ENCODE results near the gene KRTAP9-6. TPM values are rescaled to one million over a fixed set of nuclear protein-coding genes. Genes with fewer than 3 reads are reported as not detected.

KRTAP9-6 gene
- total RNA-seq, 1 donor = not detected

DNA sequence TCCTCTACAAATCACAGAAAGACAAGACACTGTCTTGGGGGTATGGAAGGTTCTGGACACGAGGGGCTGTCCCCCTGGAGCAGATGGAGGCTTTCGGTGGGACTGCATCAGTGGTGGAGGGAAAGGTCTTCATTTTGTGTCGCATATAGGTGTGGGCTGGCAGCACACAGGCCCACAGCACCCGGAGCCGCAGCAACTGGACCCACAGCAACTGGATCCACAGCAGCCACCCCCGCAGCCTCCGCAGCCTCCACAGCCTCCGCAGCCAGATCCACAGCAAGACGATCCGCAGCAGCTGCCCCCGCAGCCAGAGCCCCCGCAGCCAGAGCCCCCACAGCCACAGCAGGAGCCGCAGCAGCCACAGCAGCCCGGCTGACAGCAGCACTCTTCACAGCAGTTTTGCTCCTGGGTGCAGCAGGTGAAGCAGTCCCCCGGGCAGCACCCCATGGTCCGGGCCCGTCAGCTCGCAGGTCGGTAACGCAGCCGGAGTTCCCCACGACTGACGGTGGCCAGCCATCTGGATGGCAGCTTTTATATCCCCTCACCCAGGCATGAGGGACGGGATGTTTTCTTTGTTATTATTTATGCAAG is 50.1 kb downstream of the KRTAP9-6 start, which contains the start of gene KRTAP17-1:
TSS of gene KRTAP17-1 (minus strand) at position 507 of the 591 bp plus-strand sequence. CDS start at position 447, 60 bp downstream.
- no peak within 1 kb of the TSS for H3K4me3 ChIP-seq (ENCODE audit: low read depth, low read length)
- TF ChIP-seq CTCF (IDR thresholded peaks at IDR 0.05; ENCODE audit: insufficient read depth, low read length) = no peak

More for the DNA sequence above, 50.1 kb downstream of the KRTAP9-6 start, which contains the start of gene KRTAP17-1:
- no peak for DNase-seq (ENCODE audit: low read depth)

Small RNAs within 50 kb of the gene (small RNA-seq; reads per million reads assigned to genes)
- not detected for gene KRTAP9-10P

Other genes with a start within 250 kb of the KRTAP9-6 start
- 1.4 TPM in 1 of 2 replicates, not detected in the other for gene KRTAP1-5, start 238.2 kb upstream of the KRTAP9-6 start, total RNA-seq (ENCODE audit: low replicate concordance)
- gene KRTAP1-4, start 235.2 kb upstream of the KRTAP9-6 start, total RNA-seq (ENCODE audit: low replicate concordance) = not detected in 2 replicates
- not detected in 2 replicates for gene KRTAP1-3, start 230.5 kb upstream of the KRTAP9-6 start, total RNA-seq (ENCODE audit: low replicate concordance)
- not detected in 2 replicates for gene KRTAP1-1, start 223.9 kb upstream of the KRTAP9-6 start, total RNA-seq (ENCODE audit: low replicate concordance)
- gene KRTAP2-1, start 218.1 kb upstream of the KRTAP9-6 start, total RNA-seq (ENCODE audit: low replicate concordance) = not detected in 2 replicates
- not detected in 2 replicates for gene KRTAP2-2, start 210.1 kb upstream of the KRTAP9-6 start, total RNA-seq (ENCODE audit: low replicate concordance)
- gene KRTAP2-3, start 205.3 kb upstream of the KRTAP9-6 start, total RNA-seq (ENCODE audit: low replicate concordance) = not detected in 2 replicates
- not detected in 2 replicates for gene KRTAP2-4, start 199.5 kb upstream of the KRTAP9-6 start, total RNA-seq (ENCODE audit: low replicate concordance)
- not detected in 2 replicates for gene KRTAP4-7, start 181.2 kb upstream of the KRTAP9-6 start, total RNA-seq (ENCODE audit: low replicate concordance)
- gene KRTAP4-8, start 167.2 kb upstream of the KRTAP9-6 start, total RNA-seq (ENCODE audit: low replicate concordance) = not detected in 2 replicates
- not detected in 2 replicates for gene KRTAP4-16, start 163.2 kb upstream of the KRTAP9-6 start, total RNA-seq (ENCODE audit: low replicate concordance)
- gene KRTAP4-9, start 160.0 kb upstream of the KRTAP9-6 start, total RNA-seq (ENCODE audit: low replicate concordance) = not detected in 2 replicates
- not detected in 2 replicates for gene KRTAP4-11, start 147.0 kb upstream of the KRTAP9-6 start, total RNA-seq (ENCODE audit: low replicate concordance)
- gene KRTAP4-12, start 141.2 kb upstream of the KRTAP9-6 start, total RNA-seq (ENCODE audit: low replicate concordance) = not detected in 2 replicates
- gene KRTAP4-6, start 124.8 kb upstream of the KRTAP9-6 start, total RNA-seq (ENCODE audit: low replicate concordance) = not detected in 2 replicates
- not detected in 2 replicates for gene KRTAP4-5, start 115.6 kb upstream of the KRTAP9-6 start, total RNA-seq (ENCODE audit: low replicate concordance)
- gene KRTAP4-4, start 104.6 kb upstream of the KRTAP9-6 start, total RNA-seq (ENCODE audit: low replicate concordance) = not detected in 2 replicates
- not detected in 2 replicates for gene KRTAP4-3, start 97.2 kb upstream of the KRTAP9-6 start, total RNA-seq (ENCODE audit: low replicate concordance)
- gene KRTAP4-2, start 87.2 kb upstream of the KRTAP9-6 start, total RNA-seq (ENCODE audit: low replicate concordance) = not detected in 2 replicates
- gene KRTAP4-1, start 80.5 kb upstream of the KRTAP9-6 start, total RNA-seq (ENCODE audit: low replicate concordance) = not detected in 2 replicates
- gene KRTAP9-1, start 75.5 kb upstream of the KRTAP9-6 start, total RNA-seq (ENCODE audit: low replicate concordance) = not detected in 2 replicates
- not detected in 2 replicates for gene KRTAP9-2, start 38.7 kb upstream of the KRTAP9-6 start, total RNA-seq (ENCODE audit: low replicate concordance)
- not detected in 2 replicates for gene KRTAP9-3, start 32.9 kb upstream of the KRTAP9-6 start, total RNA-seq (ENCODE audit: low replicate concordance)
- gene KRTAP9-8, start 27.4 kb upstream of the KRTAP9-6 start, total RNA-seq (ENCODE audit: low replicate concordance) = not detected in 2 replicates
- not detected in 2 replicates for gene KRTAP9-4, start 15.7 kb upstream of the KRTAP9-6 start, total RNA-seq (ENCODE audit: low replicate concordance)
- gene KRTAP9-9, start 10.0 kb upstream of the KRTAP9-6 start, total RNA-seq (ENCODE audit: low replicate concordance) = not detected in 2 replicates
- not detected in 2 replicates for gene KRTAP9-7, start 10.3 kb downstream of the KRTAP9-6 start, total RNA-seq (ENCODE audit: low replicate concordance)
- gene KRTAP29-1, start 37.5 kb downstream of the KRTAP9-6 start, total RNA-seq (ENCODE audit: low replicate concordance) = not detected in 2 replicates
- gene KRTAP16-1, start 43.9 kb downstream of the KRTAP9-6 start, total RNA-seq (ENCODE audit: low replicate concordance) = not detected in 2 replicates
- not detected in 2 replicates for gene KRTAP17-1, start 50.3 kb downstream of the KRTAP9-6 start, total RNA-seq (ENCODE audit: low replicate concordance)
- not detected in 2 replicates for gene KRT33A, start 85.5 kb downstream of the KRTAP9-6 start, total RNA-seq (ENCODE audit: low replicate concordance)
- gene KRT33B, start 104.4 kb downstream of the KRTAP9-6 start, total RNA-seq (ENCODE audit: low replicate concordance) = not detected in 2 replicates
- 0.45 TPM in 1 of 2 replicates, not detected in the other for gene KRT34, start 116.9 kb downstream of the KRTAP9-6 start, total RNA-seq (ENCODE audit: low replicate concordance)
- 0.09 TPM in 1 of 2 replicates, not detected in the other for gene KRT31, start 132.2 kb downstream of the KRTAP9-6 start, total RNA-seq (ENCODE audit: low replicate concordance)
- gene KRT37, start 159.2 kb downstream of the KRTAP9-6 start, total RNA-seq (ENCODE audit: low replicate concordance) = not detected in 2 replicates
- gene KRT38, start 175.6 kb downstream of the KRTAP9-6 start, total RNA-seq (ENCODE audit: low replicate concordance) = not detected in 2 replicates
- 0.09 TPM in 1 of 2 replicates, not detected in the other for gene KRT32, start 202.0 kb downstream of the KRTAP9-6 start, total RNA-seq (ENCODE audit: low replicate concordance)
- not detected in 2 replicates for gene KRT35, start 215.8 kb downstream of the KRTAP9-6 start, total RNA-seq (ENCODE audit: low replicate concordance)
- not detected in 2 replicates for gene KRT36, start 224.5 kb downstream of the KRTAP9-6 start, total RNA-seq (ENCODE audit: low replicate concordance)
- not detected in 2 replicates for gene KRT13, start 240.2 kb downstream of the KRTAP9-6 start, total RNA-seq (ENCODE audit: low replicate concordance)